Duodenal mucosa (tissue), 2 donors: ENCODE data around the gene PCDHB6.
"Not testable (repeated sequence)": the region's sequence is repeated elsewhere in the genome, so short reads cannot be mapped to it uniquely, and the experiment has no call there.

Experiments used
- H3K27ac ChIP-seq: one replicate; pipeline ENCODE4 v1.7.0; 2013; ENCODE audit warnings: low read depth, low read length
- H3K27me3 ChIP-seq, 2 donors: one replicate each; pipeline ENCODE4 v1.7.0; 2013; ENCODE audit warnings: low read length in 2 of 2, control low read depth in 1 of 2; ENCODE audit not compliant: insufficient read depth in 2 of 2, control insufficient read depth in 1 of 2
- H3K36me3 ChIP-seq, 2 donors: one replicate each; pipeline ENCODE4 v1.7.0; 2013; ENCODE audit warnings: low read length in 2 of 2, control low read depth in 1 of 2; ENCODE audit not compliant: insufficient read depth in 2 of 2, control insufficient read depth in 1 of 2
- H3K4me1 ChIP-seq, 2 donors: one replicate each; pipeline ENCODE4 v1.7.0; 2013; ENCODE audit warnings: low read length in 2 of 2, control low read depth in 1 of 2; ENCODE audit not compliant: insufficient read depth in 2 of 2, control insufficient read depth in 1 of 2
- H3K4me3 ChIP-seq, 2 donors: one replicate each; pipeline ENCODE4 v1.7.0; 2013; ENCODE audit warnings: low read length in 2 of 2, low read depth in 1 of 2
- H3K9ac ChIP-seq, 2 donors: one replicate each; pipeline ENCODE4 v1.7.0; 2013; ENCODE audit warnings: low read length in 2 of 2, low read depth in 1 of 2
- H3K9me3 ChIP-seq, 2 donors: one replicate each; pipeline ENCODE4 v1.7.0; 2013; ENCODE audit warnings: low read length in 2 of 2, control low read depth in 1 of 2; ENCODE audit not compliant: control insufficient read depth in 1 of 2

PCDHB6 gene

DNA sequence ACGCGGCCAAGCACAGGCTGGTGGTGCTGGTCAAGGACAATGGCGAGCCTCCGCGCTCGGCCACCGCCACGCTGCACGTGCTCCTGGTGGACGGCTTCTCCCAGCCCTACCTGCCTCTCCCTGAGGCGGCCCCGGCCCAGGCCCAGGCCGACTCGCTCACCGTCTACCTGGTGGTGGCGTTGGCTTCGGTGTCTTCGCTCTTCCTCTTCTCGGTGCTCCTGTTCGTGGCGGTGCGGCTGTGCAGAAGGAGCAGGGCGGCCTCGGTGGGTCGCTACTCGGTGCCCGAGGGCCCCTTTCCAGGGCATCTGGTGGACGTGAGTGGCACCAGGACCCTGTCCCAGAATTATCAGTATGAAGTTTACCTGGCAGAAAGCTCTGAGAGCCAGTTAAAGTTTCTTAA is 8.0 kb downstream of the PCDHB6 start:
- not testable (repeated sequence) for H3K36me3 ChIP-seq, H3K27ac ChIP-seq, H3K27me3 ChIP-seq, H3K4me1 ChIP-seq, H3K4me3 ChIP-seq, H3K9ac ChIP-seq
- peaks cover 13 to 32% of the 10 kb centered on the region in 2 donors for H3K9me3 ChIP-seq

DNA sequence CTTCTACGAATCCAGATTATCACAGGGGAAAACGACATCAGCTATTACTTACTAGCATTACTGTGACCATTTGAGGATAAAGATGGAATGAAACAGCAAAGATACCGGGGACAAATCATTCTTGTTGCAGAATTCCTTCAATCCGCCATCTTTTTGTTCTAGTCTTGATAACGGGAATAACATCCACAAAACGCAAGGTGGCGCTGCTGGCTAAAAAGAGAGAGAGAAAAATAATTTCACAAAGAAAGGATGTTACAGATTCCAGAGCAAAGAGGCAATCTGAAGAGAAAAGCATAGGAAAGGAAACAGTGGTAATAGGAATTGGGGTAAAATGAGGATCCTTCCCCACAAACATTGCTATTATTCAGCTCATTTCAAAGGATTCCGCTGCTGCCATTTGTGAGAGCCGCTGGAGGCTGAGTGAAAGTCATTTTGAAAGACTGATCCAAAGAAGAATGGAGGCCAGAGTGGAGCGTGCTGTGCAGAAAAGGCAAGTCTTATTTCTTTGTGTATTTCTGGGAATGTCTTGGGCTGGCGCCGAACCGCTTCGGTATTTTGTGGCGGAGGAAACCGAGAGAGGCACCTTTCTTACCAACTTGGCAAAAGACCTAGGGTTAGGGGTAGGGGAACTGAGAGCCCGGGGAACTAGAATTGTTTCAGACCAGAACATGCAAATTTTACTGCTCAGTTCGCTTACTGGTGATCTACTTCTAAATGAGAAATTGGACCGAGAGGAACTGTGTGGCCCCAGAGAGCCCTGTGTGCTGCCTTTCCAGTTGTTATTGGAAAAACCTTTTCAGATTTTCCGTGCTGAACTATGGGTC is 22.7 kb downstream of the PCDHB6 start, which contains the start of gene PCDHB7:
Gene PCDHB7, plus strand, starts transcription at position 264 of the 824 bp plus-strand sequence. Its CDS starts 192 bp downstream, at position 456.
- Histone ChIP-seq H3K9ac (no peak within 1 kb of the TSS), H3K36me3 (no peaks in the 10 kb centered on the region), H3K9me3 (peaks cover 16 to 26% of the 10 kb centered on the region in 2 donors), H3K27me3 (no peaks in the 10 kb centered on the region), H3K27ac (no peak within 1 kb of the TSS), H3K4me3 (peak within 1 kb of the TSS in 1 of 2 donors; percentile 9), H3K4me1 (no peaks in the 10 kb centered on the region)

DNA sequence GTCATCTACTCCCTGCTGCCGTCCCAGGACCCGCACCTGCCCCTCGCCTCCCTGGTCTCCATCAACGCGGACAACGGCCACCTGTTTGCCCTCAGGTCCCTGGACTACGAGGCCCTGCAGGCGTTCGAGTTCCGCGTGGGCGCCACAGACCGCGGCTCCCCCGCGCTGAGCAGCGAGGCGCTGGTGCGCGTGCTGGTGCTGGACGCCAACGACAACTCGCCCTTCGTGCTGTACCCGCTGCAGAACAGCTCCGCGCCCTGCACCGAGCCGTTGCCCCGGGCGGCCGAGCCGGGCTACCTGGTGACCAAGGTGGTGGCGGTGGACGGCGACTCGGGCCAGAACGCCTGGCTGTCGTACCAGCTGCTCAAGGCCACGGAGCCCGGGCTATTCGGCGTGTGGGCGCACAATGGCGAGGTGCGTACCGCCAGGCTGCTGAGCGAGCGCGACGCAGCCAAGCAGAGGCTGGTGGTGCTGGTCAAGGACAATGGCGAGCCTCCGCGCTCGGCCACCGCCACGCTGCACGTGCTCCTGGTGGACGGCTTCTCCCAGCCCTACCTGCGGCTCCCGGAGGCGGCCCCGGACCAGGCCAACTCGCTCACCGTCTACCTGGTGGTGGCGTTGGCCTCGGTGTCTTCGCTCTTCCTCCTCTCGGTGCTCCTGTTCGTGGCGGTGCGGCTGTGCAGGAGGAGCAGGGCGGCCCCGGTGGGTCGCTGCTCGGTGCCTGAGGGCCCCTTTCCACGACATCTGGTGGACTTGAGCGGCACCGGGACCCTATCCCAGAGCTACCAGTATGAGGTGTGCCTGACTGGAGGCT is 24.6 kb downstream of the PCDHB6 start:
- H3K27me3 ChIP-seq, H3K36me3 ChIP-seq, H3K27ac ChIP-seq, H3K4me3 ChIP-seq, H3K4me1 ChIP-seq, H3K9ac ChIP-seq: not testable (repeated sequence)
- H3K9me3 ChIP-seq, result peaks cover 16 to 30% of the 10 kb centered on the region in 2 donors

DNA sequence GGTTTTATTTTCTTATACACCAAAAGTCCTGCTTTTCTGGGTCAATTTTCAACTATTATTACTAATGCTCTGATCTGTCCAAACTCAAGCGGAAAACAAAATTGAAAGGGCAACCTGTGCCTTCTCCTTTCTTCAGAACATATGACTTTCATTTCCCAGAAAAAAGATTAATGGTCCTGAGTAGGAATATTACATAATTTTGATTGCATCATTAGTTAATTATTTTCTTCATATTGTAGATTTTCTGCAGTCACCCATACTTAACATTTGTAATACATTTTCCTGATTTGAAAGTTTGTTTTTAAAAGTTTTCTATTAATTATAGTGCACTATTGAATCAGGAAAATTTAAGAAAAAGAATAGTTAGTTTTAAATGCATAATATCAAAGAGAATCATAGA is 26.1 kb downstream of the PCDHB6 start:
- Histone ChIP-seq H3K36me3 (no peaks in the 10 kb centered on the region), H3K27ac (no peak overlapping the region), H3K9me3 (peaks cover 16 to 30% of the 10 kb centered on the region in 2 donors), H3K9ac (no peak overlapping the region), H3K4me3 (no peak overlapping the region), H3K4me1 (no peaks in the 10 kb centered on the region), H3K27me3 (no peaks in the 10 kb centered on the region)

DNA sequence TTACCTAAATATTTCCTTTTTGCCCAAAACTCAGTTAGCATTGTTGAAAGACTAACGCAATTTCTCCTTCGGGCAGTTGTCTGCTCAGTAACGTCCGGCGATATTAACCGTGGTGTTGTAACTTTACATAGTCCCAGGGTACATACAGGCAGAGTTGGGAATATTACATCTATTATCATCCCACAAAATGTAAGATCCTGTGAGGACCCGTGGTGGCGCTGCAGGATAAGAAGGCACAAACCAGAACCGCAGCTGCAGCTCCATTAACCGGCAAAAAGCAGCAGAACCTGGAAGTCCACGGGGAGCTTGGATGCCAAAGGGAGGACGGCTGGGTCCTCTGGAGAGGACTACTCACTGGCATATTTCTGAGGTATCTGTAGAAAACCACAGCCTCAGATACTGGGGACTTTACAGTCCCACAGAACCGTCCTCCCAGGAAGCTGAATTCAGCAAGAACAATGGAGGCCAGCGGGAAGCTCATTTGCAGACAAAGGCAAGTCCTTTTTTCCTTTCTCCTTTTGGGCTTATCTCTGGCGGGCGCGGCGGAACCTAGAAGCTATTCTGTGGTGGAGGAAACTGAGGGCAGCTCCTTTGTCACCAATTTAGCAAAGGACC is 27.8 kb downstream of the PCDHB6 start, which contains the start of gene PCDHB8:
Gene PCDHB8, plus strand, starts transcription at position 214 of the 615 bp plus-strand sequence. Its CDS starts 245 bp downstream, at position 459.
- H3K9me3 ChIP-seq, result peaks cover 16 to 38% of the 10 kb centered on the region in 2 donors
- H3K4me1 ChIP-seq, H3K36me3 ChIP-seq, H3K27me3 ChIP-seq, H3K9ac ChIP-seq, H3K4me3 ChIP-seq, H3K27ac ChIP-seq: not testable (repeated sequence)

DNA sequence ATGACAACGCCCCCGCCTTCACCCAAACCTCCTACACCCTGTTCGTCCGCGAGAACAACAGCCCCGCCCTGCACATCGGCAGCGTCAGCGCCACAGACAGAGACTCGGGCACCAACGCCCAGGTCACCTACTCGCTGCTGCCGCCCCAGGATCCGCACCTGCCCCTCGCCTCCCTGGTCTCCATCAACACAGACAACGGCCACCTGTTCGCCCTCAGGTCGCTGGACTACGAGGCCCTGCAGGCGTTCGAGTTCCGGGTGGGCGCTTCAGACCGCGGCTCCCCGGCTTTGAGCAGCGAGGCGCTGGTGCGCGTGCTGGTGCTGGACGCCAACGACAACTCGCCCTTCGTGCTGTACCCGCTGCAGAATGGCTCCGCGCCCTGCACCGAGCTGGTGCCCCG is 29.5 kb downstream of the PCDHB6 start:
- H3K9me3 ChIP-seq, result peaks cover 12 to 36% of the 10 kb centered on the region in 2 donors
- not testable (repeated sequence) for H3K4me3 ChIP-seq, H3K27me3 ChIP-seq, H3K4me1 ChIP-seq, H3K36me3 ChIP-seq, H3K27ac ChIP-seq, H3K9ac ChIP-seq

DNA sequence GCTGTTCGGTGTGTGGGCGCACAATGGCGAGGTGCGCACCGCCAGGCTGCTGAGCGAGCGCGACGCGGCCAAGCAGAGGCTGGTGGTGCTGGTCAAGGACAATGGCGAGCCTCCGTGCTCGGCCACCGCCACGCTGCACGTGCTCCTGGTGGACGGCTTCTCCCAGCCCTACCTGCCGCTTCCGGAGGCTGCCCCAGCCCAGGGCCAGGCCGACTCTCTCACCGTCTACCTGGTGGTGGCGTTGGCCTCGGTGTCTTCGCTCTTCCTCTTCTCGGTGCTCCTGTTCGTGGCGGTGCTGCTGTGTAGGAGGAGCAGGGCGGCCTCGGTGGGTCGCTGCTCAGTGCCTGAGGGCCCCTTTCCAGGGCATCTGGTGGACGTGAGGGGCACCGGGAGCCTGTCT is 30.0 kb downstream of the PCDHB6 start:
- not testable (repeated sequence) for H3K4me3 ChIP-seq, H3K27ac ChIP-seq, H3K27me3 ChIP-seq, H3K36me3 ChIP-seq, H3K9ac ChIP-seq, H3K4me1 ChIP-seq
- peaks cover 12 to 34% of the 10 kb centered on the region in 2 donors for H3K9me3 ChIP-seq

DNA sequence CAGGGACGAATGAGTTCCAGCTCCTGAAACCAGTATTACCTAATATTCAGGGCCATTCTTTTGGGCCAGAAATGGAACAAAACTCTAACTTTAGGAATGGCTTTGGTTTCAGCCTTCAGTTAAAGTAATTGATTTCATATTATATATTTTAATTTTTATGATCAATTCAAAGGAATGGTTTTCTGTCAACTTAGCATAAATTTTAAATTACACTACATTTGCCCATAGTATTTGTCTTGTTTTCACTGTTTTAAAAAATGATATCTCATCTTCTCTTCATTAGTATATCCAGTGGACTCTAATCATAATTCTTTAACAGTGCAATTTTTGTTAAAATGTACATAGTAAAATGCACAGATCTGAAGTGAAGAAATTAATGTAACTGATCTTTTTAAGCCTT is 30.5 kb downstream of the PCDHB6 start:
- no peak overlapping the region for H3K27ac ChIP-seq
- H3K4me1 ChIP-seq, result no peaks in the 10 kb centered on the region
- H3K9me3 ChIP-seq, result peaks cover 12 to 29% of the 10 kb centered on the region in 2 donors
- H3K27me3 ChIP-seq, result no peaks in the 10 kb centered on the region
- H3K4me3 ChIP-seq, result no peak overlapping the region
- H3K9ac ChIP-seq, result no peak overlapping the region
- no peaks in the 10 kb centered on the region for H3K36me3 ChIP-seq

DNA sequence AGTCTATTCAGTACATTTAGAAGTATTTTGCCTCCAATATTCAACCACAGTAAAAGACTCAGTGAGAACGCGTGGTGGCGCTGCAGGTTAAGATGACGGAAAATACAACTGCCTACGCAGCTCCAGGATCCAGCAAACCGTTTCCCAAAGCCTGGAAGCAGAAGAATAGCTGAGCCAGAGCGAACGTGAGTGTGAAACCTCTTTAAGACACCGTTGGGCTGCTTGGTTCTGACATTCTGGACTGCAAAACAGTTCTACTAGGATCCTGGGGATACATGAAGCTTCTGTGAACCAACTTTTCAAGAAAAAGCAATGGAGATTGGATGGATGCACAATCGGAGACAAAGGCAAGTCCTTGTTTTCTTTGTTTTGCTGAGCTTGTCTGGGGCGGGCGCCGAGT is 32.4 kb downstream of the PCDHB6 start, which contains the start of gene PCDHB16:
Gene PCDHB16, plus strand, starts transcription at position 140 of the 400 bp plus-strand sequence. Its CDS starts 173 bp downstream, at position 313.
- H3K4me3 ChIP-seq, result peak within 1 kb of the TSS in 1 of 2 donors; percentile 21
- no peak within 1 kb of the TSS for H3K27ac ChIP-seq
- H3K36me3 ChIP-seq, result no peaks in the 10 kb centered on the region
- H3K4me1 ChIP-seq, result no peaks in the 10 kb centered on the region
- H3K9me3 ChIP-seq, result peaks cover 9 to 27% of the 10 kb centered on the region in 2 donors
- H3K27me3 ChIP-seq, result no peaks in the 10 kb centered on the region
- H3K9ac ChIP-seq, result no peak within 1 kb of the TSS
